Tibial artery (tissue), 4 donors: ENCODE data around the gene ACOT6.
"Not testable (repeated sequence)": the region's sequence is repeated elsewhere in the genome, so short reads cannot be mapped to it uniquely, and the experiment has no call there.

Source experiments
- DNase-seq, 2 donors: peaks; one replicate each; pipeline ENCODE4 v3.0.0-alpha.2; 2019
- H3K27ac ChIP-seq, 2 donors: fragments of 200-600 bp; sonication (generic) in 1 of 2; 1 replicate in 1 of 2; 2 replicates in 1 of 2; pipeline ENCODE4 v1.5.1; 2018 to 2019; ENCODE audit warnings: mild to moderate bottlenecking in 1 of 2
- H3K27me3 ChIP-seq, 2 donors: fragments of 200-600 bp; sonication (generic) in 1 of 2; one replicate each; pipeline versions ENCODE4 v1.5.1 to v1.6.0; 2016 to 2019
- H3K36me3 ChIP-seq, 3 donors: fragments of 200-600 bp; sonication (generic) in 2 of 3; one replicate each; pipeline ENCODE4 v1.5.1; 2016 to 2019; ENCODE audit warnings: mild to moderate bottlenecking in 2 of 3
- H3K4me1 ChIP-seq, 4 donors: fragments of 200-600 bp; sonication (generic) in 2 of 4; 1 replicate in 3 of 4; 2 replicates in 1 of 4; pipeline ENCODE4 v1.5.1; 2016 to 2019
- H3K4me3 ChIP-seq, 2 donors: fragments of 200-600 bp; sonication (generic) in 1 of 2; 1 replicate in 1 of 2; 2 replicates in 1 of 2; pipeline ENCODE4 v1.5.1; 2018 to 2019; ENCODE audit warnings: mild to moderate bottlenecking in 2 of 2
- H3K9me3 ChIP-seq, 3 donors: fragments of 200-600 bp; sonication (generic) in 1 of 3; one replicate each; pipeline ENCODE4 v1.5.1; 2016 to 2019
- intact Hi-C: fragments of 100-400 bp; cut with DNase I; formaldehyde crosslinking; loops from one replicate; pipeline ENCODE4 v1.15.0; 2023; ENCODE audit warnings: low total_unique reads
- TF ChIP-seq, protein P1 (sequence below), 2 experiments: fragments of 200-600 bp in 1 of 2; fragments of 450-650 bp in 1 of 2; IDR thresholded peaks; one replicate each; pipeline ENCODE4 v1.5.1; 2017 to 2019; ENCODE audit warnings: antibody characterized with exemption in 2 of 2, mild to moderate bottlenecking in 1 of 2, moderate library complexity in 1 of 2

ACOT6 gene, protein sequence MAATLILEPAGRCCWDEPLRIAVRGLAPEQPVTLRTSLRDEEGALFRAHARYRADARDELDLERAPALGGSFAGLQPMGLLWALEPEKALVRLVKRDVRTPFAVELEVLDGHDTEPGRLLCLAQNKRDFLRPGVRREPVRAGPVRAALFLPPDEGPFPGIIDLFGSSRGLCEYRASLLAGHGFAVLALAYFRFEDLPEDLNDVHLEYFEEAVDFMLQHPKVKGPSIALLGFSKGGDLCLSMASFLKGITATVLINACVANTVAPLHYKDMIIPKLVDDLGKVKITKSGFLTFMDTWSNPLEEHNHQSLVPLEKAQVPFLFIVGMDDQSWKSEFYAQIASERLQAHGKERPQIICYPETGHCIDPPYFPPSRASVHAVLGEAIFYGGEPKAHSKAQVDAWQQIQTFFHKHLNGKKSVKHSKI

DNA sequence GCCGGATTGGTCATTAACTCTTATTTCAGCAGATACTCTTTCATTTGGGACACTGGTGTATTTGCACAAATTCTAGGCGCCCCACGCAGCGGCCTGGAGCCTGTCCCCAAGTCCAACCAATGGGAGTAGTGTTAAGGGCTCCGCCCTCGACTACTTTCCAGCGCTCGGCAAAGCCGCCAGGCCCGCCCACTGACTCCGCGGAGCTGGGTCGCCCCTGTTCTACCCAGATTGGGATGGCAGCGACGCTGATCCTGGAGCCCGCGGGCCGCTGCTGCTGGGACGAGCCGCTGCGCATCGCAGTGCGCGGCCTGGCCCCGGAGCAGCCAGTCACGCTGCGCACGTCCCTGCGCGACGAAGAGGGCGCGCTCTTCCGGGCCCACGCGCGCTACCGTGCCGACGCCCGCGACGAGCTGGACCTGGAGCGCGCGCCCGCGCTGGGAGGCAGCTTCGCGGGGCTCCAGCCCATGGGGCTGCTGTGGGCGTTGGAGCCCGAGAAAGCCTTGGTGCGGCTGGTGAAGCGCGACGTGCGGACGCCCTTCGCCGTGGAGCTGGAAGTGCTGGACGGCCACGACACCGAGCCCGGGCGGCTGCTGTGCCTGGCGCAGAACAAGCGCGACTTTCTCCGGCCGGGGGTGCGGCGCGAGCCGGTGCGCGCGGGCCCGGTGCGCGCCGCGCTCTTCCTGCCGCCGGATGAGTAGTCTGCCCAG is at the start of gene ACOT6:
Gene ACOT6, plus strand, starts transcription at position 179 of the 707 bp plus-strand sequence. Its CDS starts 55 bp downstream, at position 234.
- Histone ChIP-seq H3K27me3 (no peaks in the 10 kb centered on the region), H3K9me3 (no peaks in the 10 kb centered on the region), H3K4me3 (peak within 1 kb of the TSS; percentile 64 to 71), H3K36me3 (no peaks in the 10 kb centered on the region), H3K27ac (peak within 1 kb of the TSS; percentile 83 to 90), H3K4me1 (peaks cover 0 to 17% (median 4%) of the 10 kb centered on the region in 4 donors)
- TF ChIP-seq, protein P1, sequence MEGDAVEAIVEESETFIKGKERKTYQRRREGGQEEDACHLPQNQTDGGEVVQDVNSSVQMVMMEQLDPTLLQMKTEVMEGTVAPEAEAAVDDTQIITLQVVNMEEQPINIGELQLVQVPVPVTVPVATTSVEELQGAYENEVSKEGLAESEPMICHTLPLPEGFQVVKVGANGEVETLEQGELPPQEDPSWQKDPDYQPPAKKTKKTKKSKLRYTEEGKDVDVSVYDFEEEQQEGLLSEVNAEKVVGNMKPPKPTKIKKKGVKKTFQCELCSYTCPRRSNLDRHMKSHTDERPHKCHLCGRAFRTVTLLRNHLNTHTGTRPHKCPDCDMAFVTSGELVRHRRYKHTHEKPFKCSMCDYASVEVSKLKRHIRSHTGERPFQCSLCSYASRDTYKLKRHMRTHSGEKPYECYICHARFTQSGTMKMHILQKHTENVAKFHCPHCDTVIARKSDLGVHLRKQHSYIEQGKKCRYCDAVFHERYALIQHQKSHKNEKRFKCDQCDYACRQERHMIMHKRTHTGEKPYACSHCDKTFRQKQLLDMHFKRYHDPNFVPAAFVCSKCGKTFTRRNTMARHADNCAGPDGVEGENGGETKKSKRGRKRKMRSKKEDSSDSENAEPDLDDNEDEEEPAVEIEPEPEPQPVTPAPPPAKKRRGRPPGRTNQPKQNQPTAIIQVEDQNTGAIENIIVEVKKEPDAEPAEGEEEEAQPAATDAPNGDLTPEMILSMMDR (IDR thresholded peaks at IDR 0.05) = no peak
- peak; percentile 69 to 88 for DNase-seq
- intact Hi-C loops = no loop called here

DNA sequence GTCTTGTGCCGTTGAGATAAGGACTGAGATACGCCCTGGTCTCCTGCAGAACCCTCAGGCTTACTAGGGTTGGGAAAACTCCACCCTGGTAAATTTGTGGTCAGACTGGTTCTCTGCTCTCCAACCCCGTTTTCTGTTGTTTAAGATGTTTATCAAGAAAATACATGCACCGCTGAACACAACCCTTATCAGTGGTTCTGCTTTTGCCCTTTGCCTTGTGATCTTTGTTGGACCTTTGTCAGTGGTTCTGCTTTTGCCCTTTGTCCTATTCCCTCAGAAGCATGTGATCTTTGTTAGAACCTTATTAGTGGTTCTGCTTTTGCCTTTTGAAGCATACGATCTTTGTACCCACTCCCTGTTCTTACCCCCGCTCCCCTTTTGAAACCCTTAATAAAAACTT is 49.6 kb upstream of the ACOT6 start:
- H3K27me3 ChIP-seq, H3K27ac ChIP-seq, H3K36me3 ChIP-seq, H3K4me3 ChIP-seq, H3K9me3 ChIP-seq, intact Hi-C loops, DNase-seq: not testable (repeated sequence)
- peaks cover 0 to 16% (median 8%) of the 10 kb centered on the region in 4 donors for H3K4me1 ChIP-seq

DNA sequence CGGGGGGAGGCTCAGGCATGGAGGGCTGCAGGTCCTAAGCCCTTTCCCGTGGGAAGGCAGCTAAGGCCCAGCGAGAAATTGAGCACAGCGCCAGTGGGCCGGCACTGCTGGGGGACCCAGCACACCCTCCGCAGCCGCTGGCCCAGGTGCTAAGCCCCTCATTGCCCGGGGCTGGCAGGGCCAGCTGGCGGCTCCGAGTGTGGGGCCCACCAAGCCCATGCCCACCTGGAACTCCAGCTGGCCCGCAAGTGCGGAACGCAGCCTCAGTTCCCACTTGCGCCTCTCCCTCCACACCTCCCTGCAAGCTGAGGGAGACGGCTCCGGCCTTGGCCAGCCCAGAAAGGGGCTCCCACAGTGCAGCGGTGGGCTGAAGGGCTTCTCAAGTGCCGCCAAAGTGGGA is 45.9 kb upstream of the ACOT6 start:
- H3K27ac ChIP-seq, H3K4me3 ChIP-seq, DNase-seq, H3K9me3 ChIP-seq, intact Hi-C loops, H3K36me3 ChIP-seq, H3K27me3 ChIP-seq: not testable (repeated sequence)
- peaks cover 0 to 36% (median 15%) of the 10 kb centered on the region in 4 donors for H3K4me1 ChIP-seq

DNA sequence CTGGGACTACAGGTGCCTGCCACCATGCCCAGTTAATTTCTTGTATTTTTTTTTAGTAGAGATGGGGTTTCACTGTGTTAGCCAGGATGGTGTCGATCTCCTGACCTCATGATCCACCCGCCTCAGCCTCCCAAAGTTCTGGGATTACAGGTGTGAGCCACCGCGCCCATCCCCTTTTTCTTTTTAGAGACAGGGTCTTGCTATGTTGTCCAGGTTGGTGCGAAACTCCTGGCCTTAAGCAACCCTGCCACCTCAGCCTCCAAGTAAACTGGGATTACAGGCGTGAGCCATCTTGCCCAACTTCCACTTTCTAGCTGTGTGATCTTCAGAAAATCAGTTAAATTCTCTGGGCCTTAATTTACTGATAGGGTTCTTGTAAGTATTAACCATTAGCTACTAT is 45.4 kb upstream of the ACOT6 start:
- Histone ChIP-seq H3K27ac (peak overlapping the region in 1 of 2 donors; percentile 99), H3K4me1 (peaks cover 0 to 36% (median 15%) of the 10 kb centered on the region in 4 donors)
- DNase-seq, intact Hi-C loops, H3K36me3 ChIP-seq, H3K9me3 ChIP-seq, H3K27me3 ChIP-seq, H3K4me3 ChIP-seq: not testable (repeated sequence)

DNA sequence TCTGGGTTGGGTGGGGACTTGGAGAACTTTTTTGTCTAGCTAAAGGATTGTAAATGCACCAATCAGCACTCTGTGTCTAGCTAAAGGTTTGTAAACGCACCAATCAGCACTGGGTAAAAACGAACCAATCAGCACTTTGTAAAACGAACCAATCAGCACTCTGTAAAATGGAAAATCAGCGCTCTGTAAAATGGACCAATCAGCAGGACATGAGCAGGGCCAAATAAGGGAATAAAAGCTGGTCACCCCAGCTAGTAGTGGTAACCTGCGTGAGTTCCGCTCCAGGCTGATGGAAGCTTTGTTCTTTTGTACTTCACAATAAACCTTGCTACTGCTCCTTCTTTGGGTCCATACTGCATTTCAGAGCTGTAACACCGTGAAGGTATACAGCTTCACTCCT is 45.0 kb upstream of the ACOT6 start:
- DNase-seq = no peak
- H3K27ac ChIP-seq = peak overlapping the region in 1 of 2 donors; percentile 99
- TF ChIP-seq, protein P1 (IDR thresholded peaks at IDR 0.05) = no peak
- peak overlapping the region; percentile 61 to 67 for H3K4me3 ChIP-seq
- intact Hi-C loops = no loop called here
- H3K27me3 ChIP-seq = no peaks in the 10 kb centered on the region
- peaks cover 0 to 6% (median 0%) of the 10 kb centered on the region in 3 donors for H3K36me3 ChIP-seq
- H3K9me3 ChIP-seq = no peaks in the 10 kb centered on the region
- peaks cover 0 to 36% (median 15%) of the 10 kb centered on the region in 4 donors for H3K4me1 ChIP-seq

DNA sequence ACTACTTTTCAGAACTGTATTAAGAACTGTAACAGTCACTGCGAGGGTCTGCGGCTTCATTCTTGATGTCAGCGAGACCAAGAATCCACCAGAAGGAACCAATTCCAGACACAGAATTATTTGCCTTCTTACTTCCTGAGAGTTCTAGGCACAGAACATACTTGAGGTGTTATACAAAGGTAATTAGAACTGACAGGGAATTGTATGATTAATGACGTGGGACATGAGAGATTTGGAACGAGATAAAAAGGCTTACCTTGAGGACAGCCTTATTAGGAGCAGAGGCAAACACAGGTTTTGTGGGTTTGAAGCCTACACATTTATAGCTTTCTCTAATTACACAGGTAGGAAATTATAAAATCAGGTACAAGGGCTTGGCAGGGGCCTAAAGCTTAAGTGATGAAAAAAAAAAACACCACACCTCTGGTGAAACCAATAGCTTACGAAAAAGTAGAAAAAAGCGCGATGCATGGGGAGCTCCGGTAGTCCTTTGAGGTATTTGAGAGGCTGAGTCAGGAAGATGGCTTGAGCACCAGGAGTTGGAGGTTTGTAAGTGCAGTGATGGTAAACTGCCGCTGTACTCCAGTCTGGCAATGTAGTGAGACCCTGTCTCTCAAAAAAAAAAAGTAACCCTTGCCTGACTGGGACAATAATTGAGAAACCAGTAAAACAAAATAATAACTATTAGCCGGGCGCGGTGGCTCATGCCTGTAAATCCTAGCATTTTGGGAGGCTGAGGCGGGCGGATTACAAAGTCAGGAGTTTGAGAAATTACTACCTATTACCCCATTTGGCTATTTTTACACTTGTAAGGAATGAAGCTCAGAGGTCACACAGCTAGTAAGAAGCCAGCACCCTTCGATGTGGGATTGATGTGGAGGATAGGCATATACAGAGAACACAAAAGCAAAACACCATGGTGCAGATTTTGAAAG is 44.1 kb upstream of the ACOT6 start:
- Histone ChIP-seq H3K27ac (peak overlapping the region; percentile 86 to 99), H3K9me3 (no peaks in the 10 kb centered on the region), H3K36me3 (peaks cover 0 to 8% (median 4%) of the 10 kb centered on the region in 3 donors), H3K27me3 (no peaks in the 10 kb centered on the region), H3K4me1 (peaks cover 0 to 36% (median 15%) of the 10 kb centered on the region in 4 donors), H3K4me3 (peak overlapping the region; percentile 61 to 67)
- DNase-seq = no peak
- TF ChIP-seq, protein P1 (IDR thresholded peaks at IDR 0.05) = no peak
- intact Hi-C loops = no loop called here

DNA sequence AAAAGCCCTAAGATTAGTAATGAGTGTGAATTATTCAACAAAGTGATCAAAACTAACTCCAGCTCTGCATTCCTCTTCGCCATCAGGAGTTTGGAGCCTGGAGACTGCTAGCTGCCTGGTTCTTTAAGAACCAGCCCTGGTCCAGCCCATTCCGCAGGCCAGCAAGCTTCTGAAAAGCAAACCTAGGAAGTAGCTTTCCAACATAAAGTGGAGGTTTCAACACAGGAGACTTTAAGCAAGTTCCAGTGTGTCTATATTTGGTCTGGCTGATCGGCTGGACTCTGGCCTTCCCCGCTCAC is 43.5 kb upstream of the ACOT6 start:
- H3K27me3 ChIP-seq, DNase-seq, intact Hi-C loops, H3K9me3 ChIP-seq: not testable (repeated sequence)
- Histone ChIP-seq H3K36me3 (peaks cover 0 to 14% (median 6%) of the 10 kb centered on the region in 3 donors), H3K27ac (peak overlapping the region; percentile 86 to 99), H3K4me3 (peak overlapping the region; percentile 61 to 67), H3K4me1 (peaks cover 0 to 36% (median 15%) of the 10 kb centered on the region in 4 donors)

DNA sequence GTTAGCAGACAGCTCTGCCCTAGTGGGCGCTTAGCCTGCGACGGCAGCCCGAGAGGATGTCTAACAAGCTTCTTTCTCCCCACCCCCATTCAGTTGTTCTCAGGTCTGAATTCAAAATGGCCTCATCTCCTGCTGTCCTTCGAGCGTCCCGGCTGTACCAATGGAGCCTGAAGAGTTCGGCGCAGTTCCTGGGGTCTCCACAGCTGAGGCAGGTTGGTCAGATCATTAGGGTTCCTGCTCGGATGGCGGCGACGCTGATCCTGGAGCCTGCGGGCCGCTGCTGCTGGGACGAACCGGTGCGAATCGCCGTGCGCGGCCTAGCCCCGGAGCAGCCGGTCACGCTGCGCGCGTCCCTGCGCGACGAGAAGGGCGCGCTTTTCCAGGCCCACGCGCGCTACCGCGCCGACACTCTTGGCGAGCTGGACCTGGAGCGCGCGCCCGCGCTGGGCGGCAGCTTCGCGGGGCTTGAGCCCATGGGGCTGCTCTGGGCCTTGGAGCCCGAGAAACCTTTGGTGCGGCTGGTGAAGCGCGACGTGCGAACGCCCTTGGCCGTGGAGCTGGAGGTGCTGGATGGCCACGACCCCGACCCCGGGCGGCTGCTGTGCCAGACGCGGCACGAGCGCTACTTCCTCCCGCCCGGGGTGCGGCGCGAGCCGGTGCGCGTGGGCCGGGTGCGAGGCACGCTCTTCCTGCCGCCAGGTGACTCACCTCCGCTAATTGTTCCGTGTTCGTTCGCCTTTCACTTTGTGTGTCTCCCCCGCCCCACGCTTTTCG is 42.9 kb upstream of the ACOT6 start, which contains the start of gene ACOT2:
Gene ACOT2, plus strand, starts transcription at position 29 of the 774 bp plus-strand sequence. Its CDS starts 28 bp downstream, at position 57.
- H3K9me3 ChIP-seq, H3K27me3 ChIP-seq, intact Hi-C loops: not testable (repeated sequence)
- H3K4me3 ChIP-seq = peak within 1 kb of the TSS; percentile 61 to 67
- peak within 1 kb of the TSS; percentile 86 to 99 for H3K27ac ChIP-seq
- peak; percentile 76 to 94 for DNase-seq
- H3K4me1 ChIP-seq = peaks cover 0 to 36% (median 15%) of the 10 kb centered on the region in 4 donors
- H3K36me3 ChIP-seq = peaks cover 2 to 19% (median 11%) of the 10 kb centered on the region in 3 donors
